HG03196 (cell line): ENCODE measurements around the gene PIWIL4.
"Not testable (repeated sequence)": the region's sequence is repeated elsewhere in the genome, so short reads cannot be mapped to it uniquely, and the experiment has no call there.

Experiments used
- ATAC-seq: cut with Tn5 transposase; IDR thresholded peaks from one replicate; pipeline ENCODE4 v1.9.1; 2021; ENCODE audit not compliant: unreplicated experiment

The PIWIL4 gene

GRCh38 chr11:94583866-94584500, 16.8 kb downstream of the PIWIL4 start:
- no peak for ATAC-seq

GRCh38 chr11:94584978-94585377, 17.8 kb downstream of the PIWIL4 start:
- no peak for ATAC-seq

GRCh38 chr11:94585399-94585798, 18.2 kb downstream of the PIWIL4 start:
- ATAC-seq = no peak

GRCh38 chr11:94586546-94586945, 19.4 kb downstream of the PIWIL4 start:
- ATAC-seq = no peak

- no peak for ATAC-seq
Observed at GRCh38 chr11:94586978-94587377, 19.8 kb downstream of the PIWIL4 start.

GRCh38 chr11:94588366-94588942, 21.3 kb downstream of the PIWIL4 start:
- no peak for ATAC-seq

GRCh38 chr11:94590352-94591041, 23.3 kb downstream of the PIWIL4 start:
- no peak for ATAC-seq

- peak; percentile 68 for ATAC-seq
Observed at GRCh38 chr11:94593030-94593429, 25.9 kb downstream of the PIWIL4 start.

GRCh38 chr11:94595076-94595475, 27.9 kb downstream of the PIWIL4 start:
- peak; percentile 52 for ATAC-seq

- no peak for ATAC-seq
Observed at GRCh38 chr11:94597896-94598295, 30.7 kb downstream of the PIWIL4 start.

GRCh38 chr11:94599510-94599909, 32.3 kb downstream of the PIWIL4 start:
- no peak for ATAC-seq

GRCh38 chr11:94602430-94603372, 35.5 kb downstream of the PIWIL4 start:
- ATAC-seq = peak; percentile 89

- ATAC-seq = no peak
Observed at GRCh38 chr11:94603587-94603986, 36.4 kb downstream of the PIWIL4 start.

GRCh38 chr11:94604482-94604881, 37.3 kb downstream of the PIWIL4 start:
- ATAC-seq = no peak

- ATAC-seq = no peak
Observed at GRCh38 chr11:94613120-94613519, 46.0 kb downstream of the PIWIL4 start.

GRCh38 chr11:94623120-94623735, 56.1 kb downstream of the PIWIL4 start:
- peak; percentile 88 for ATAC-seq

GRCh38 chr11:94625422-94625821, 58.3 kb downstream of the PIWIL4 start:
- ATAC-seq = not testable (repeated sequence)

- ATAC-seq = not testable (repeated sequence)
Observed at GRCh38 chr11:94627003-94627560, 59.9 kb downstream of the PIWIL4 start.

- no peak for ATAC-seq
Observed at GRCh38 chr11:94629741-94630140, 62.6 kb downstream of the PIWIL4 start.

- ATAC-seq = no peak
Observed at GRCh38 chr11:94630221-94630620, 63.1 kb downstream of the PIWIL4 start.
